Measurements from ENCODE around the gene PCDHGB4. TPM values are rescaled to one million over a fixed set of nuclear protein-coding genes. Genes with fewer than 3 reads are reported as not detected.
"Not testable (repeated sequence)": the region's sequence is repeated elsewhere in the genome, so short reads cannot be mapped to it uniquely, and the experiment has no call there.

PCDHGB4 gene
- total RNA-seq, 4 donors from 2014 or later, result 10.4 to 12.5 (median 10.4) TPM

- H3K4me1 ChIP-seq, result no peaks in the 10 kb centered on the region
- H3K27ac ChIP-seq, result no peak within 1 kb of the TSS
- TF ChIP-seq CTCF (IDR thresholded peaks at IDR 0.05) (peak in 3 of 6 experiments; percentile 31 to 46 (median 36)), POLR2A (IDR thresholded peaks at IDR 0.05) (no peak)
- H3K4me3 ChIP-seq (replicated peaks in 1 of 3), result no peak within 1 kb of the TSS
- no peaks in the 10 kb centered on the region for H3K36me3 ChIP-seq
- intact Hi-C loops (cut with DNase I), result no loop called here
- 13 to 18% methylated on average over 32 of the region's 32 CpGs for WGBS, 2 donors
- peak; percentile 50 to 56 for DNase-seq
- H3K27me3 ChIP-seq, result no peaks in the 10 kb centered on the region
- H3K9me3 ChIP-seq, result no peaks in the 10 kb centered on the region
Measured at GRCh38 chr5:141369994-141370848, 17.3 kb upstream of the PCDHGB4 start, which contains the start of gene PCDHGB3. Gene PCDHGB3, plus strand, starts transcription at chr5:141370242. Its CDS starts 153 bp downstream, at chr5:141370395.

- H3K36me3 ChIP-seq, result no peaks in the 10 kb centered on the region
- intact Hi-C loops (cut with DNase I), result no loop called here
- no peak for DNase-seq
- H3K27ac ChIP-seq, result no peak overlapping the region
- 26 to 49% methylated on average over 19 to 45 of the region's 69 CpGs for WGBS, 2 donors
- H3K9me3 ChIP-seq, result no peaks in the 10 kb centered on the region
- TF ChIP-seq CTCF (IDR thresholded peaks at IDR 0.05) (no peak), POLR2A (IDR thresholded peaks at IDR 0.05) (no peak)
- H3K4me1 ChIP-seq, result no peaks in the 10 kb centered on the region
- H3K4me3 ChIP-seq (replicated peaks in 1 of 3), result no peak overlapping the region
- no peaks in the 10 kb centered on the region for H3K27me3 ChIP-seq
Measured at GRCh38 chr5:141371572-141372475, 15.7 kb upstream of the PCDHGB4 start.

GRCh38 chr5:141373673-141374317 lies 13.7 kb upstream of the PCDHGB4 start, which contains the start of gene PCDHGA6:
Gene PCDHGA6, plus strand, starts transcription at chr5:141373891. Its CDS starts 193 bp downstream, at chr5:141374084.
- Histone ChIP-seq H3K27ac (no peak within 1 kb of the TSS), H3K36me3 (no peaks in the 10 kb centered on the region), H3K27me3 (no peaks in the 10 kb centered on the region), H3K9me3 (no peaks in the 10 kb centered on the region), H3K4me3 (replicated peaks in 1 of 3) (no peak within 1 kb of the TSS), H3K4me1 (no peaks in the 10 kb centered on the region)
- 12 to 13% methylated on average over 12 to 27 of the region's 27 CpGs for WGBS, 2 donors
- no peak for TF ChIP-seq POLR2A (IDR thresholded peaks at IDR 0.05)
- TF ChIP-seq CTCF (IDR thresholded peaks at IDR 0.05), result peak in 5 of 6 experiments; percentile 10 to 39 (median 15)
- no peak for DNase-seq
- intact Hi-C loops (cut with DNase I), result no loop called here

DNA sequence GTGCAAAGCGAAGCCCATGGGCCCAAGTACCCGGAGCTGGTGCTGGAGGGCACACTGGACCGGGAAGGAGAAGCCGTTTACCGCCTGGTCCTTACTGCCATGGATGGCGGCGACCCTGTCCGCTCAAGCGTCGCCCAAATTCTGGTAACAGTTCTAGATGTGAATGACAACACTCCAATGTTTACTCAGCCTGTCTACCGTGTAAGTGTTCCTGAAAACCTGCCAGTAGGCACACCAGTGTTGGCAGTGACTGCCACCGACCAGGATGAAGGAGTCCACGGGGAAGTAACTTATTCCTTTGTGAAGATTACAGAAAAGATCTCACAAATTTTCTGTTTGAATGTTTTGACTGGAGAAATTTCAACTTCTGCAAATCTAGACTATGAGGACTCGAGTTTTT lies 12.9 kb upstream of the PCDHGB4 start:
- no peak for TF ChIP-seq CTCF (IDR thresholded peaks at IDR 0.05)
- H3K36me3 ChIP-seq, result no peaks in the 10 kb centered on the region
- H3K27ac ChIP-seq, result no peak overlapping the region
- H3K4me3 ChIP-seq (replicated peaks in 1 of 3), result no peak overlapping the region
- DNase-seq, result peak; percentile 23 to 32
- no peaks in the 10 kb centered on the region for H3K9me3 ChIP-seq
- 46 to 56% methylated on average over 14 of the region's 14 CpGs for WGBS, 2 donors
- intact Hi-C loops (cut with DNase I), result no loop called here
- H3K27me3 ChIP-seq, result no peaks in the 10 kb centered on the region
- H3K4me1 ChIP-seq, result no peaks in the 10 kb centered on the region

DNA sequence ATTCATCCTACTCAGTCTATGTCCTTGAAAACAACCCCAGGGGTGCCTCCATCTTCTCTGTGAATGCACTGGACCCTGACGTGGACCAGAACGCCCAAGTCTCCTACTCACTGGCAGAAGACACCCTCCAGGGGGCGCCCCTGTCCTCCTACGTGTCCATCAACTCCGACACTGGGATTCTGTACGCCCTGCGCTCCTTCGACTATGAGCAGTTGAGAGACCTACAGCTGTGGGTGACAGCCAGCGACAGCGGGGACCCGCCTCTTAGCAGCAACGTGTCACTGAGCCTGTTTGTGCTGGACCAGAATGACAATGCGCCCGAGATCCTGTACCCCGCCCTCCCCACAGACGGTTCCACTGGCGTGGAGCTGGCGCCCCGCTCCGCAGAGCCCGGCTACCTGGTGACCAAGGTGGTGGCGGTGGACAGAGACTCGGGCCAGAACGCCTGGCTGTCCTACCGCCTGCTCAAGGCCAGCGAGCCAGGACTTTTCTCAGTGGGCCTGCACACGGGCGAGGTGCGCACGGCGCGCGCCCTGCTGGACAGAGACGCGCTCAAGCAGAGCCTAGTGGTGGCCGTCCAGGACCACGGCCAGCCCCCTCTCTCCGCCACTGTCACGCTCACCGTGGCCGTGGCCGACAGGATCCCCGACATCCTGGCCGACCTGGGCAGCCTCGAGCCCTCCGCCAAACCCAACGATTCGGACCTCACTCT lies 11.9 kb upstream of the PCDHGB4 start:
- intact Hi-C loops (cut with DNase I); H3K27ac ChIP-seq; H3K4me1 ChIP-seq; H3K27me3 ChIP-seq; H3K9me3 ChIP-seq; H3K36me3 ChIP-seq; DNase-seq; H3K4me3 ChIP-seq (replicated peaks in 1 of 3): not testable (repeated sequence)
- 38 to 42% methylated on average over 12 to 15 of the region's 48 CpGs for WGBS, 2 donors

Measured in thyroid gland (tissue), 4 donors.